ENCODE results near the gene PLXDC2.

DNA sequence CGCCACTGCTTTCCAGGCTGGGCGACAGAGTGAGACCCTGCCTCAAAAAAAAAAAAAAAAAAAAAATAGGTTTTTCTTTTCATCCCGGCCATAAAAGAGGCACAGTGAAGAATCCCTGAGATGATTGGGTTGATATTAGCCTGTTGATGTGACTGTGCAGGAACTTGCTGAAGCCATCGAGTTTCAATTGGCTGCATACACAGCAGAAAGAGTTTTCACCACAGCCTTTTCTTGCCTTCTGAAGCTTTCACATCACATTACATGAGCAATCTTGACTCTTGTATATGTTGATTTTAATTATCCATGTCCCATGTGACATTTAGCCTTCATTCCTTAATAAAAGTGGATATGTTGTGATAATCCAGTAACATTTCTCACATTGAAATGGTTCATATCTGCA is 14.9 kb upstream of the PLXDC2 start:
- no peak for TF ChIP-seq CTCF (IDR thresholded peaks at IDR 0.05)
- TF ChIP-seq POLR2AphosphoS5 (IDR thresholded peaks at IDR 0.05; ENCODE audit: low read depth, low read length), result no peak

Measured in Panc1 (cell line).